AG20443 (cell line): ENCODE measurements around the gene STXBP4.

Experiments used
- DNase-seq: peaks from one replicate; pipeline ENCODE4 v3.0.0; 2012; ENCODE audit warnings: low spot score, mixed read lengths

The STXBP4 gene, protein sequence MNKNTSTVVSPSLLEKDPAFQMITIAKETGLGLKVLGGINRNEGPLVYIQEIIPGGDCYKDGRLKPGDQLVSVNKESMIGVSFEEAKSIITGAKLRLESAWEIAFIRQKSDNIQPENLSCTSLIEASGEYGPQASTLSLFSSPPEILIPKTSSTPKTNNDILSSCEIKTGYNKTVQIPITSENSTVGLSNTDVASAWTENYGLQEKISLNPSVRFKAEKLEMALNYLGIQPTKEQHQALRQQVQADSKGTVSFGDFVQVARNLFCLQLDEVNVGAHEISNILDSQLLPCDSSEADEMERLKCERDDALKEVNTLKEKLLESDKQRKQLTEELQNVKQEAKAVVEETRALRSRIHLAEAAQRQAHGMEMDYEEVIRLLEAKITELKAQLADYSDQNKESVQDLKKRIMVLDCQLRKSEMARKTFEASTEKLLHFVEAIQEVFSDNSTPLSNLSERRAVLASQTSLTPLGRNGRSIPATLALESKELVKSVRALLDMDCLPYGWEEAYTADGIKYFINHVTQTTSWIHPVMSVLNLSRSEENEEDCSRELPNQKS

DNA sequence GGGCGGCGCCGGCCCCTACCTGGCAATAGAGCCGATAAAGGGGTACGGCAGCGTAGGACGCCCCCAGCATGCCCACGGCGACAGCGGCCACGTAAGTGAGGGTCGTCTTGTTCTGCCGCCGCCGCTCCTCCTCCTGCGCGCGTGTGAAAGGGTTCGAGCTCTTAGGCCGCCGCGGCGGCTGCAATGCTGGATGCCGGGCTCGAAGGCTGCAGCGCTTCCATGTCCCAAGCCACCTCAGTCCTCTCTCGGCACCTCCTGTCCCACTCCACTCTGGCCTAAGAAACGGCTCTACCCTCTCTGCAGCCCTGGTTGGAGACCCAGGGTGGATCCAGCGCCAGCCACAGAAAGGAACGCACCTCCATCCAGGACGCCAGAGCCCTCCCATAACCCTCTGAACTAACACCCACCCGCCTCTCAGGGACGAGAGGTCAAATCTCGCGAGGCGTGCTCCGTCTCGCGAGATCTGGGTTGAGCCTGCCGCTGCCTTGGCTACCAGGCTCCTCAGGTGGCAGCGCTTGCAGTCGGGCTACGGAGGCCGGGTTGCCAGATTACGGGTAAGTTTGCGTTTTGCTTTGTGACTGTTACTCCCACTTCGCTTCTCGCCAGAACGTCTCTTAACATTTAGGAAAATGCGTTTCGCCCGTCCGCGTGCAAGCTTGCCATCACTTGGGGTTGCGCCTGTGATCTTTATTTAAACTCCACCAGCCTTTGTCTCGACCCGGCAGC, at the start of gene STXBP4, which contains the start of gene COX11:
STXBP4 (plus strand) TSS at position 504 of the 726 bp plus-strand sequence. CDS start 17,455 bp downstream, outside the sequence.
COX11 (minus strand) TSS at position 393 of the 726 bp plus-strand sequence; CDS start at position 385, 8 bp downstream.
- DNase-seq = peak; percentile 97

- DNase-seq = no peak
Measured at GRCh38 chr17:54919425-54919824, 49.1 kb upstream of the STXBP4 start.

DNA sequence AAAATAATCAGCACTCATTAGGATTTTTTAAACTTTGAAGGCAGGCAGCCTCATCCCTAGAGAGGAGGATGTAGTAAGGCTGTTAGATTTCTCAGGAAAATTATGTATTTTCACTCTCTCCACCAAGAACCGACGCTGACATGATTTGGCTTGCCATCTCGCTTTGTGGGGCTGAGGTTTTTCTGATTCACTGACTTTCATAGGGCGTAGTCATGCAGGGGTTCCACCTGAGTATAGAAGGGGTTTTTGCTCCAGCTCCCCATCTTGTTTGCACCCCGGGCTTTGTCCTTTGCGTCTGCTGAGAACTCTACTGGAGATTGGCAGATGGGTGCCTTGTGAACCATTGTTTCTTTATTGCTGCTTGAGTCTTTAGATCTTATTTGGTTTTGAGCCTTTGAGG, 47.7 kb upstream of the STXBP4 start:
- no peak for DNase-seq

GRCh38 chr17:54924405-54924804, 44.2 kb upstream of the STXBP4 start:
- DNase-seq = no peak

GRCh38 chr17:54927525-54927924, 41.0 kb upstream of the STXBP4 start:
- no peak for DNase-seq

GRCh38 chr17:54932711-54933110, 35.9 kb upstream of the STXBP4 start:
- no peak for DNase-seq

DNA sequence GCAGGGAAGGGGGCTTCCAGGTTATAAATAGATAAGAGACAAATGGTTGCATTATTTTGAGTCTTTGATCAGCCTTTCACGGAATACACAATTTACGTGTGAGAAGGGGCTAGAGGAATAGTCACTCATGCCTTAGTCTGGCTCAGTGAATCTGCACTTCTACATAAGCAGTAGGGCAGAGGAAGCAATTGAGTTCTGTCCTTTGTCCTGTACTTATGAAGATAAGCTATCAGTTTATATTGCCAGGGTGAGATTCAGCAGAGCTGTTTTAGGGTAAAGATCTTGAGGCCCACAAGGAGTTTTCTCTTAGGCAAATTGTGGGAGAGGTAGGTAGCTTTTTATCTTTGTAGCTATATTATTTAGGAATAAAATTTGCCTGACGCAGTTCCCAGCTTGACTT, 34.6 kb upstream of the STXBP4 start:
- DNase-seq = no peak

- DNase-seq = no peak
Measured at GRCh38 chr17:54935471-54935870, 33.1 kb upstream of the STXBP4 start.

DNA sequence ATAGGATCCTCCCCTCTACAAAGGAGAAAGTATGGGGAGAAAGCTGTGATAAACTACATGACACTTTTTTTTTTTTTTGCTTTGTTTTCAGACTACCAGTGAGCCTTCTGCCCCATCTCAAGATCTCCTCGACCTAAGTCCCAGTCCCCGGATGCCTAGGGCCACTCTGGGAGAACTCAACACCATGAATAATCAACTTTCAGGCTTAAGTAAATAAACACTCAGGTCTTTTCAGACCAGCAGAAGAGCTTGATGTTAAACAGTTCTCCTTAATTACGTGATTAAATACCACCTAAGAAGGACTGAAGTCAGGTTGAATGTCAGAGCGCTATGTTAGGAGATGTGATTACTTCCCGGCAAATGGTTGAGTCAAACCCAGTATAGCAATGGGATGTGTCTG, 31.5 kb upstream of the STXBP4 start:
- no peak for DNase-seq

- no peak for DNase-seq
Measured at GRCh38 chr17:54937426-54937825, 31.1 kb upstream of the STXBP4 start.

DNA sequence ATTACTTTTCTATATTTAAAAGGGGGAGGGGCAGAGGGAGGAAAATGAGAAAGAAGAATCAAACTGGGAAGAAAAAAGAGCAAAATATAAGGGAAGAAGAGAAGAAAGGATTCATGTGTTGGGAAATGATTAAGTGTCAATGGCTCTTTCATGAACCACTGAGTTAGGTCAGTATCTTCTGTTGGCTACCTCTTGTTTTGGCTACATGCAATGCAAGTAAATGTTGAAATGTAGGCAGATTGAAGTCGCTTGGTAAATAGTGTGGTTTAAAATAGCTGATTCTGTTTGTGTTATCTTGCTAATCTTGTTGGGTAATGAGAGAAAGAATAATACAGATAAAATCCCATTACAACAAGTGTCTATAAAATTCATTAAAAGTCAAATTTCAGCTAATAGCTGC, 27.3 kb upstream of the STXBP4 start:
- DNase-seq = no peak

DNA sequence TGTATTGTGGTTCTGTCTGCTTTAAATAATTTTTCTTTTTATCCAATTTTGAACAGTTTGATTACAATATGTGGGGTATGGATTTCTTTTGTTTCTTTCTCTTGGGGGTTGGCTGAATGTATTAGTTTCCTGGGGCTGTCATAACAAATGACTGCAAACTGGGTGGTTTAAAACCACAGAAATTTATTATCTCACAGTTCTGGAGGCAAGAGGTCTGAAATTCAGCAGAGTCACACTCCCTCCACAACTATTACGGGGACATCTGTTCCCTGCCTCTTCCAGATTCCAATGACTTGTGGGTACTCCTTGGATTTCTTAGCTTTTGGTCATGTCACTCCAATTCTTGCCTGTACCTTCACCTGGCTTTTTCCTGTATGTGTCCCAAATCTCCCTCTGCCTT, 23.8 kb upstream of the STXBP4 start:
- peak; percentile 49 for DNase-seq

DNA sequence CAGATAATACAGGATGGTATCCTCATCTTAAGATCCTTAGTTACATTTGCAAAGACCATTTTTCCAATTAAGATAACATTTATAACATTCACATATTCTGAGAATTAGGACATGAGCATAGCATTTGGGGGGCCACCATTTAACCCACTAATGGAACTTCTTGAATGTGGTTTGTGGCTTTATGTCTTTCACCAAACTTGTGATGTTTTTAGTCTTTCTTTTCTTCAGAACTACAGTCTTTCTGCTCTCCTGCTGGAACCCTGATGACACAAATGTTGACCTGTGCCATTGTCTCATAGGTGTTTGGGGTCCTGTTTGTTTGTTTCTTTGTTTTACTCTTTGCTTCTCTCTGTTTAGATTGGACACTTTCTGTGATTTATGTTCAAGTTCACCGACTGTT, 23.3 kb upstream of the STXBP4 start:
- no peak for DNase-seq

- no peak for DNase-seq
Measured at GRCh38 chr17:54945671-54946070, 22.9 kb upstream of the STXBP4 start.

GRCh38 chr17:54947396-54947795, 21.2 kb upstream of the STXBP4 start:
- no peak for DNase-seq

DNA sequence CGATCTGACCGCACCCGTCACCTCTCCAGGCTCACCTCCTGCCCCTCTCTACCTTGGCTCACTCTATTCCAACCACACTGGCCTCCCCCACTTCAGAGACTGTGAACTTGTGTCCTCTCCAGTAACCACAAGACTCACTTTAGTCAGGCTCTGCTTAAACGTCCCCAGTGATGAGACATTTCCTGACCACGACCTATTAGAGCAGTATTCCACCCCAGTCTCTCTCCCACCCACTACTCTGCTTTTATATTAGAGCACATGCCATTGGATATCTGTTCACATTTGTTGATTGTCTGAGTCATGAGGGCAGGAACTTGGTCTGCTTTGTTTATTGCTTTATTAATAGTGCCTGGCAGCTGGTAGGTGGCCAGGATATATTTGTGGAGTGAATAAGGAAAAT, 20.2 kb upstream of the STXBP4 start:
- DNase-seq = peak; percentile 64

DNA sequence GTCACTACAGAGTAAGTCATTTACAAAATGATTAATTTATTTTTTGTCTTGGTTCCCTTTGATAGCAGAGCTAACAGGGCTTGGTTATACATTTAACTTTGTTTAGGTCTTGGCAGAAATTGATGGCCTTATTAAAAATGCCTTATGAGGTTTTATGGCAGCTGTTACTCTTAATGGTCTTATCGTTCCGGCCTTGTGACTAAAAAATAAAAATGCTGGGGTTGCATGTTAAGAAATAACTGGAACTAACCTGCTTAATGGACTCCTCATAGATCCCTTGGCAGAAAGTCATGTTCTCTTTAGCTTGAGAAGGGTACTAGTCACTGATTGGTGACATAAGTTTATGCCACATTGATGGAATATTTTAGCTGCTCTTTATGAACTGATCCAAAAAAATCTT, 18.4 kb upstream of the STXBP4 start:
- no peak for DNase-seq

GRCh38 chr17:54951286-54951685, 17.3 kb upstream of the STXBP4 start:
- no peak for DNase-seq

DNA sequence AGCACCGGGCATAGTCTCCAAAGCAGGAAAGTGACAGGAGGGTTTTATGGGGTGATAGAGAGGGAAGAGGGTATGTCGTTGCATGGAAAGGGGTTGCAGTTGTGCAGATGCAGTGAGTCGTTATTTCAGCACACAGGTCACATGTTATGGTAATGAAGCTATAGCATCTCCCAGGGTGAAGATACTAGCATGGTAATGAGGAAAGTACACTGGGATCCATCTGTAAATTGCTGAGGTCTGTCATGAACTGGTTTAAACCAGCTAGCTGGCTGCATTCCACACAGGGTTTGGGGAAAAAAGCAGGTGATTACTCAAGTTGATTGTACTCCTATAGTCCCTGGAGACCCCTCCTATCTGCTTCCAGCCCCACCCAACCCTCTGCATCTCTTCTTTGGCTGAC, 11.8 kb upstream of the STXBP4 start:
- DNase-seq = no peak

DNA sequence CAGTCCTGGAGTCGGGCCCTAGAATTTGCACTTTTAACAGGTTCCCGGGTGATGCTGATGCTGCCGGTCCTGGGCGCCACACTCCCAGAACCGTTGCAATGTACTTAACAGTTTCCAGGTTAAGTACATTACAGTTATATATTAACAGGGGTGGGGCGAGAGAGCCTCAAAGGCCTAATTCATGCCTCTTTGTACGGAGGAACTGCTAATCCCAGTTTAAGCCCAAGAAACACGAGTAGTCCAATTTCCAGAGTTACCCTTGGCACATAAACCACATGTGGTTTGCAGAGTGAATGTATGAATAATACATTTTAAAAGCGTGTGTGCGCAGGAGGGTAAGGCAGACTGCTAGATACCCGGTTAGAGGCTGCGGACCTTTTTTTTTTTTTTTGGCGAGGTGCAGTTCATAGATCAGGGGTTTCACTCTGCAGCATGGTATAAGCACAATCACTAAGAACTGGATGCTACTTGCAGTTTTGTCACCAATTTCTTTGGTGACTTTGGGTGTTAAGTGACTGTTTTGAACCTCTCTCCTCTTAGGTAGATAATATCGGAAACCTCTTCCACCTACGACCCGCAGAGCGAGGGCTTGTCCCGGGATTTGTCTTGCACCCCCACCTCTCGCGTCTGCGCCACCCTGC, 824 bp upstream of the STXBP4 start:
- DNase-seq = peak; percentile 43

DNA sequence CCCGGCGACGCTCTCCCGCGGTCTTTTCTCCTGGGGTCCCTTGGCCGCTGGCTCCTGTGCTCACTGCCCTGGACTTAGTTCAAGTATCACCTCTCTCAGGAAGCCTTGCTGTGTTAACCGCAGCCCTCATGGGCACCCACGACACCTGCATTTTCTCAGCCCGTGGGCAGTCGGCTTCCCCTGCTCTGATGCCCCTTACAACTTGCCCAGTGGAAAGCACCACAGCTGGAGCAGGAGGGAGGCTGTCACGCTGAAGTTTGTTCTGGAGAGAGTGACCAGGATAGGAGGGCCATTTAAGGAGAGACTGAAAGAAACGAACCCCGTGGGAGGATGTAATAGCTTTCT, 395 bp downstream of the STXBP4 start:
- peak; percentile 50 for DNase-seq
